GM21390 (cell line): ENCODE measurements around the gene CERS6.

Experiments used
- ATAC-seq: cut with Tn5 transposase; IDR thresholded peaks from one replicate; pipeline ENCODE4 v1.9.1; 2021; ENCODE audit not compliant: unreplicated experiment

Gene CERS6

GRCh38 chr2:168692132-168692744 is 236.2 kb downstream of the CERS6 start:
- ATAC-seq = peak; percentile 61

- no peak for ATAC-seq
These were observed 238.1 kb downstream of the CERS6 start for GRCh38 chr2:168694173-168694572.

- ATAC-seq = no peak
These were observed 238.8 kb downstream of the CERS6 start for GRCh38 chr2:168694866-168695265.

- ATAC-seq = no peak
These were observed 241.6 kb downstream of the CERS6 start for GRCh38 chr2:168697668-168698121.

GRCh38 chr2:168698969-168699368 is 242.9 kb downstream of the CERS6 start:
- no peak for ATAC-seq

GRCh38 chr2:168699844-168700417 is 243.9 kb downstream of the CERS6 start:
- ATAC-seq = no peak

- ATAC-seq = no peak
These were observed 244.7 kb downstream of the CERS6 start for GRCh38 chr2:168700615-168701245.

GRCh38 chr2:168702579-168702978 is 246.5 kb downstream of the CERS6 start:
- ATAC-seq = no peak

- no peak for ATAC-seq
These were observed 247.9 kb downstream of the CERS6 start for GRCh38 chr2:168703926-168704325.

GRCh38 chr2:168705534-168706470 is 249.7 kb downstream of the CERS6 start:
- no peak for ATAC-seq

- no peak for ATAC-seq
These were observed 250.7 kb downstream of the CERS6 start for GRCh38 chr2:168706806-168707205.

- no peak for ATAC-seq
These were observed 252.0 kb downstream of the CERS6 start for GRCh38 chr2:168708080-168708479.

- ATAC-seq = no peak
These were observed 254.8 kb downstream of the CERS6 start for GRCh38 chr2:168710754-168711467.

- peak; percentile 99 for ATAC-seq
These were observed 256.0 kb downstream of the CERS6 start for GRCh38 chr2:168712053-168712452.

GRCh38 chr2:168713325-168713724 is 257.3 kb downstream of the CERS6 start:
- no peak for ATAC-seq

- no peak for ATAC-seq
These were observed 259.8 kb downstream of the CERS6 start for GRCh38 chr2:168715849-168716248.

GRCh38 chr2:168716839-168717238 is 260.8 kb downstream of the CERS6 start:
- ATAC-seq = no peak

GRCh38 chr2:168717790-168718502 is 261.9 kb downstream of the CERS6 start:
- ATAC-seq = no peak

GRCh38 chr2:168718622-168719021 is 262.6 kb downstream of the CERS6 start:
- no peak for ATAC-seq

GRCh38 chr2:168719446-168719845 is 263.4 kb downstream of the CERS6 start:
- no peak for ATAC-seq
